Fibroblast of pulmonary artery (primary cell): ENCODE measurements around the gene CTNNA2.

Source experiments
- DNase-seq: peaks from one replicate; pipeline ENCODE4 v3.0.0-alpha.2; 2010; ENCODE audit warnings: low read depth
- H3K4me3 ChIP-seq: replicated peaks from 2 replicates; pipeline ENCODE4 v1.5.1; 2011; ENCODE audit warnings: low read depth, mild to moderate bottlenecking, control low read depth, low read length, moderate library complexity
- TF ChIP-seq, protein P1 (sequence below): IDR thresholded peaks from 2 replicates; pipeline ENCODE4 v1.5.1; 2011; ENCODE audit warnings: mild to moderate bottlenecking, control low read depth, low read length, inconsistent platforms; ENCODE audit errors: missing control alignments

CTNNA2 gene

DNA sequence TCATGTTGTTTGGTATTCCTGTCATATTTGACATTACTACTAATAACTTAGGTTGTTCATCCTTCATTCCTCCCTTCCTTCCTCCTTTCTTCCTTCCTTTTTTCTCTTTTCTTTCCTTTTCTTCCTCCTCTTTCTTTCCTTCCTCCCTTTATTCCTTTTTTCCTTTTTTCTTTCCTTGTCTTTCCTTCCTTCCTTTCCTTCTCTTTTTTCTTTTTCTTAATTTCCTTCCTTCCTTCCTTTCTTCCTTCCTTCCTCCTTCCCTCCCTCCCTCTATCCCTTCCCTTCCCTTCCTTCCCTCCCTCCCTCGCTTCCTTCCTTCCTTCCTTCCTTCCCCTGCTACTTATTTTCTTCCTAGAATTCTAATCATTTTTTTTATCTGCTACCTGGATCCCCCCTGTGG lies 66.1 kb downstream of the CTNNA2 start:
- TF ChIP-seq, protein P1, sequence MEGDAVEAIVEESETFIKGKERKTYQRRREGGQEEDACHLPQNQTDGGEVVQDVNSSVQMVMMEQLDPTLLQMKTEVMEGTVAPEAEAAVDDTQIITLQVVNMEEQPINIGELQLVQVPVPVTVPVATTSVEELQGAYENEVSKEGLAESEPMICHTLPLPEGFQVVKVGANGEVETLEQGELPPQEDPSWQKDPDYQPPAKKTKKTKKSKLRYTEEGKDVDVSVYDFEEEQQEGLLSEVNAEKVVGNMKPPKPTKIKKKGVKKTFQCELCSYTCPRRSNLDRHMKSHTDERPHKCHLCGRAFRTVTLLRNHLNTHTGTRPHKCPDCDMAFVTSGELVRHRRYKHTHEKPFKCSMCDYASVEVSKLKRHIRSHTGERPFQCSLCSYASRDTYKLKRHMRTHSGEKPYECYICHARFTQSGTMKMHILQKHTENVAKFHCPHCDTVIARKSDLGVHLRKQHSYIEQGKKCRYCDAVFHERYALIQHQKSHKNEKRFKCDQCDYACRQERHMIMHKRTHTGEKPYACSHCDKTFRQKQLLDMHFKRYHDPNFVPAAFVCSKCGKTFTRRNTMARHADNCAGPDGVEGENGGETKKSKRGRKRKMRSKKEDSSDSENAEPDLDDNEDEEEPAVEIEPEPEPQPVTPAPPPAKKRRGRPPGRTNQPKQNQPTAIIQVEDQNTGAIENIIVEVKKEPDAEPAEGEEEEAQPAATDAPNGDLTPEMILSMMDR = no peak
- H3K4me3 ChIP-seq = no peak overlapping the region
- no peak for DNase-seq

DNA sequence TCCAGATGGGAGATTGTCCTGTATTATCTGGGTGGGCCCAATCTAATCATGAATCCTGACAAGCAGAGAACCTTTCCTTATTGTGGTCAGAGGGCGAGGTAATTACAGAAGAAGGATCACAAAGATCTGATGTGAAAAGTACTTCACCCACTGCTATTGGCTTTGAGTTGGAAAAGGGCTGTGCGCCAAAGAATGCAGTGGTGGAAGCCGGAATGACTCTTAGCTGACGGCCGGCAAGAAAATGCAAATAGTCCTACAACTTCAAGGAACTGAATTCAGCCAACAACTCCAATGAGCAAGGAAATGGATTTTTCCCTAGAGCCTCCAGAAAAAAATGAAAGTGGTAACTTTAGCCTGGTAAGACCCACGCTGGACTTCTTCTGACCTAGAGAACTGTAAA lies 67.3 kb downstream of the CTNNA2 start:
- TF ChIP-seq, protein P1 = no peak
- no peak overlapping the region for H3K4me3 ChIP-seq
- no peak for DNase-seq

DNA sequence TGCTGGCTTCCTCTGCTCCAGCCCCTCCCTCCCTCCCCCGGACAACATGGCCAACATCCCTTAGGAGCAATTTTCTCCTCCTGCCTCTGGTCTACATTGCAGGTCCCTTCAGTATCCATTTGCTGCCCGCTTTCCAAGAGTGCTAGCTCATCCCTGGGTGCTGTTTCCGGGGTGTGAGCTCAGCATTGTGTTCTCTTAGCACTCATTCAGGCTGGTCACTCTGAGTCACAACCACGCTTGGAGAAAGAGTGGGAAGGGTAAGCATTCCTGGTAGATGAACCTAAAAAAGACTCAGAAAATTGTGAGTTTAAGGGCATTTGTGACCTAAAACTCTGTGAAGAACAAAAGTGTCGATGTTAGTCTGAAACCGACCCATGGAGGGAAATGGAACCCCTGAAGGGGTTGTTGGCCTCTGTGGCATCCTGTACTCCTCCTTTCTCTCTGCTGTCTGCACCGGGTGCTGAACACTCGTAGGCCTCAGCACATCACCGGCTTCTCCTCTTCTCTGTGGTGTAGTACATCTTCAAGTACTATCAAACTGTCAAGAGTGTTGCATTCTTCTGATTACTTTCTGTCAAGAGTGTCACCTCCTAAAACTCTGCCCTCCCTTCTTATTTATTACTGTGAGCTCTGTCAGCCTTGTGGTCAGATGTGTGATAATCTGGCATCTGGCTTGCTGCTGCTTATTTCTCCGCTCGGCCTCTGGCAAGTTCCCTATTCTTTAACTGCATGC lies 73.0 kb downstream of the CTNNA2 start:
- TF ChIP-seq, protein P1 = no peak
- DNase-seq = no peak
- no peak overlapping the region for H3K4me3 ChIP-seq

DNA sequence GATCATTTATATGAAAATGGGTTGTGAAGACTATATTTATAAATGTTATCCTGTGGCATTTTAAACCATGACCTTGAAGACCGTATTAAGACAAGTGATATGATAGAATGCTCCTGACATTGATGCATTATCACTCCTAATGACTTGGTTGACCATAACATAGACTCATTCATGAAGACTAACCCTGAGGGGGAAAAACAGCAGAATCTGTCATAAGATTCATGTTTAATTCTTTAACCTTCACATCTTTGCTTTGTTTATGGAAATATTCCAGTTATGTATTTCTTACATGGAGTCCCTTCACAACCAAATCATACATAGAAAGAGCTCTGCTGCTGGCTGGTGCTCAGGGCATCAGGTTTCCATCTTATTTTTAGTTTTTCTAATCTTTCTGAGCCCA lies 78.4 kb downstream of the CTNNA2 start:
- TF ChIP-seq, protein P1 = no peak
- no peak for DNase-seq
- no peak overlapping the region for H3K4me3 ChIP-seq

DNA sequence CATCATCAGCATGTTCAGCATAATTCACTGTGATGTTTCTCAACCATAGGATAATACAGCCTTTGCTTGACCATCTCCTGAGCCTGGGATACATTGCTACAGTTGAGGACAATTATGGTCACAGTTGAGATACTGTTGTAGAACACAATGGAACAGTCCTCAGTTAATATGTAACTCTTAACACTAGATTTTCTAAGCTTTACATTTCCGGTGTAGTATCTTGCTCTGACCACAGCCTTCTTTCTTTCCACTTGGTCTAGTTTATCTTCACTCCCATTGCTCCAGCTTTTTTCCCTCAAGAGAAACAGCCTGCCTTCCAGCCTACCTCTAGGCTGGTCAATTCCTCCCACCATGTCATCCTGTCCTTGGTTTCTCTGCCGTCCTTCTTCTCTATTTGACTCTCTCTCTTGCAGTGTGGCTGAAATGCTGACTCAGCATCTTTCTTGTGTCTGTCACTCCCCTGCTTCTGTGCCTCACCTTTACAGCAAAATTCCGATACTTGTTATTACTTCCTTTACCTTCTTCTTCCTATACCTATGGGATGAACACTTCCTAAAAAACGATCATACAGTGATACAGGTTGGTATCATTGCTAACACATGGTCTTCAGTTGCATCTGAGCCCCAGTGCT lies 80.5 kb downstream of the CTNNA2 start:
- DNase-seq = no peak
- H3K4me3 ChIP-seq = no peak overlapping the region
- TF ChIP-seq, protein P1 = no peak

DNA sequence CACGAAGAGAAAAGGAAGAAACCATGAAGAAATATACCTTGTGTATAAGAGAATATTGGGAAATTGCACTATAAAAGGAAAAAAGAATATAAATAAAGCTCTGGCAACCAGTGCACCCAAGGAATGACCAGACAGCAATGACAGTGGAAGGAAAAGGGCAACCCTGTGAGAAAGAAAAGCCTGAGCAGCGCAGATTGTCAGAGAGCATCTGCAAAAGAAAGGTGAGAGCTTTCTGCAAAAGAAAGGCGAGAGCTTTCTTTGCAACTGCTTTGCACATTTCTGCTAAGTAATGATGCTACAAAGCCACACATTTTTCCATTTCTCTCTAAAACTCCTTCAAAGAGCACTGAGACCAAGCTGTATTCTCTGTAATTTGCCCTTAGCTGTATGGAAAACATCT lies 83.6 kb downstream of the CTNNA2 start:
- H3K4me3 ChIP-seq = no peak overlapping the region
- no peak for DNase-seq
- TF ChIP-seq, protein P1 = no peak

DNA sequence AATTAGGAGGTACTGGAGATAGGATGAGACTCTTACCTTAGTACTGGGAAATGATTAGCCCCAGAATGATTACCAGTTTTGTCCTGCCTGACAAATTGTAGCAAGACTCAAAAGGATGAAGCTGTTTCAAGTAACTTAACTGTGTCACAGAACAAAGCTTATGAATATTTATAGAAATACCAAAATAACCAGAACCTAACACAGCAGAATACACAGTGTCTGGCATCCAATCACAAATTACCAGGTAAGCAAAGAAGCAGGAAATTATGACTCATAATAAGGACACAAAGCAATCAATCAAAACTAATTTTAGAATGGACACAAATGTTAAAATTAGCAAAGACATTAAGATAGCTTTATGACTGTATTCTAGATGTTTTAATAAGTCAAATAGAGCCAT lies 91.9 kb downstream of the CTNNA2 start:
- TF ChIP-seq, protein P1 = no peak
- no peak for DNase-seq
- H3K4me3 ChIP-seq = no peak overlapping the region
